Measurements from ENCODE around the gene CDPF1.

CDPF1 gene

GRCh38 chr22:46288846-46289243 lies 38.8 kb upstream of the CDPF1 start:
- TF ChIP-seq CTCF (conservative IDR thresholded peaks at IDR 0.05; ENCODE audit: low read depth, low read length), result no peak
- Histone ChIP-seq H4K20me1 (ENCODE audit: insufficient read depth) (no peaks in the 10 kb centered on the region), H3K36me3 (ENCODE audit: insufficient read depth) (no peaks in the 10 kb centered on the region), H2AFZ (ENCODE audit: low read depth) (no peak overlapping the region), H3K9ac (no peak overlapping the region), H3K4me3 (IDR thresholded peaks at IDR 0.05; ENCODE audit: insufficient read depth, low read depth, low read length) (no peak overlapping the region), H3K27me3 (ENCODE audit: insufficient read depth, low read depth) (no peaks in the 10 kb centered on the region), H3K4me2 (no peak overlapping the region), H3K27ac (no peak overlapping the region), H3K4me1 (ENCODE audit: low read depth, poor library complexity, severe bottlenecking) (peaks cover 13% of the 10 kb centered on the region), H3K79me2 (ENCODE audit: insufficient read depth, low read depth) (no peaks in the 10 kb centered on the region)

DNA sequence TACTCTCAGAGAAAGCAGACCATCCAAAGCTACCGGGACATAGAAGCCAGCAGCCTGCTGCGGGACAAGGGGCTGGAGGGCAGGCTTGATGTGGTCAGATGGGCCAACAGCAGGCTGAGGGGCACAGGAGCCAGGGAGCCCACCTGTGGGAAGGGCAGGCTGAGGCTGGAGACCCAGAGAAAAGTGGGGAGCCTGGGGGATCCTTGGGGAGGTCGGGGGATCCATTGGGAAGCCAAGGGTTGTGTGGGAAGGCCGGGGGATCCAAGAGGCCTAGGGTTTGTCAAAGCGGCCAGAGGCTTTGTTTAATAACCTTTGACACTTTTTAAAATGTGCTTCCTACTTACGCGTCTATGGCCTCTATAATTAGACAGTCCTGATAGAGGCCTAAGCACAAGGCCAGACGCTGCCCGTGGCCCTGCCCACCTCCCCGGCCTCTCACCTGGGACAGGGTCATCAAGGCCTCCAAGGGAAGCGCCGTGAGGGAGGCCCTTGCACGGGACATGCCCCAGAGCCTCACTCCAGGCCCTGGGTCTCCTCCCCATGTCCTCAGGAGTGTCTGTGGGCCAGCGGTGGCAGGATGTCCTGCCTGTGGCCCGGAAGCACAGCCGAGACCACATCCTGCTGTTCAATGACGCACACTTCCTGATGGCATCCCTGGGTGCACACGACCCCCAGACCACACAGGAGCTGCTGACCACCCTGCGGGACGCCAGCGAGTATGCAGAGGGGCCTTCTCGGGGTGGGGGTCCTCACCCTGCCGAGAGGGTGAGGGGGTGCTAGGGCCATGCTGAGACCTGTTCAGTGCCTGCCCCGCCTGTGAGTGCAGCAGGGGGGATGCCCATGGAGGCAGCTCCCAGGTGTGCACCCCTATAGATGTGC lies 38.0 kb upstream of the CDPF1 start:
- no peak for TF ChIP-seq CTCF (conservative IDR thresholded peaks at IDR 0.05; ENCODE audit: low read depth, low read length)
- H3K4me1 ChIP-seq (ENCODE audit: low read depth, poor library complexity, severe bottlenecking), result peaks cover 5% of the 10 kb centered on the region
- no peak overlapping the region for H3K9ac ChIP-seq
- H2AFZ ChIP-seq (ENCODE audit: low read depth), result no peak overlapping the region
- no peak overlapping the region for H3K4me2 ChIP-seq
- no peaks in the 10 kb centered on the region for H3K27me3 ChIP-seq (ENCODE audit: insufficient read depth, low read depth)
- H3K4me3 ChIP-seq (IDR thresholded peaks at IDR 0.05; ENCODE audit: insufficient read depth, low read depth, low read length), result no peak overlapping the region
- H3K36me3 ChIP-seq (ENCODE audit: insufficient read depth), result no peaks in the 10 kb centered on the region
- no peak overlapping the region for H3K27ac ChIP-seq
- H3K79me2 ChIP-seq (ENCODE audit: insufficient read depth, low read depth), result no peaks in the 10 kb centered on the region
- H4K20me1 ChIP-seq (ENCODE audit: insufficient read depth), result no peaks in the 10 kb centered on the region

- Histone ChIP-seq H3K4me3 (IDR thresholded peaks at IDR 0.05; ENCODE audit: insufficient read depth, low read depth, low read length) (no peak overlapping the region), H3K9ac (no peak overlapping the region)
- no peak for TF ChIP-seq CTCF (conservative IDR thresholded peaks at IDR 0.05; ENCODE audit: low read depth, low read length)
Observed at GRCh38 chr22:46286941-46287872, 37.1 kb upstream of the CDPF1 start.

DNA sequence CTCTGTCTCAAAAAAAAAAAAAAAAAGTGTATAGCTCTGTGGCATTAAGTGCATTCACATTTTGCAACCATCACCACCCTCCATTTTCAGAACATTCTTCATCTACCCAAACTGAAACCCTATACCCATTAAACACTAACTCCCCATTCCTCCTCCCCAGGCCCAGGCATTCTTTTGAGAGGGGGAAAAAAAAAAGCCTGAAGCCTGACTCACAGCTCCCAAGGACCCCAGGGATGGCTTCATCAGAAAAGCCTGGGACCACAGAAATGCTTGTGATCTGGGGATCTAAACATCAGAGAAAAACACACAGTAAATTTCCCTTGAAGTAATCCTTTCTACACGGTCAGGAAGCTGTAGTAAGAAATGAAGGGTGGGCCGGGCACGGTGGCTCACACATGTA lies 35.9 kb upstream of the CDPF1 start:
- Histone ChIP-seq H3K36me3 (ENCODE audit: insufficient read depth) (no peaks in the 10 kb centered on the region), H2AFZ (ENCODE audit: low read depth) (no peak overlapping the region), H3K27ac (no peak overlapping the region), H3K79me2 (ENCODE audit: insufficient read depth, low read depth) (no peaks in the 10 kb centered on the region), H3K4me3 (IDR thresholded peaks at IDR 0.05; ENCODE audit: insufficient read depth, low read depth, low read length) (no peak overlapping the region), H3K4me2 (no peak overlapping the region), H3K9ac (no peak overlapping the region), H4K20me1 (ENCODE audit: insufficient read depth) (no peaks in the 10 kb centered on the region), H3K4me1 (ENCODE audit: low read depth, poor library complexity, severe bottlenecking) (no peaks in the 10 kb centered on the region), H3K27me3 (ENCODE audit: insufficient read depth, low read depth) (no peaks in the 10 kb centered on the region)
- no peak for TF ChIP-seq CTCF (conservative IDR thresholded peaks at IDR 0.05; ENCODE audit: low read depth, low read length)

More at GRCh38 chr22:46286941-46287872, 37.1 kb upstream of the CDPF1 start:
- no peaks in the 10 kb centered on the region for H4K20me1 ChIP-seq (ENCODE audit: insufficient read depth)
- H3K4me2 ChIP-seq, result no peak overlapping the region
- no peaks in the 10 kb centered on the region for H3K79me2 ChIP-seq (ENCODE audit: insufficient read depth, low read depth)
- no peak overlapping the region for H3K27ac ChIP-seq
- no peaks in the 10 kb centered on the region for H3K36me3 ChIP-seq (ENCODE audit: insufficient read depth)
- H3K27me3 ChIP-seq (ENCODE audit: insufficient read depth, low read depth), result no peaks in the 10 kb centered on the region
- no peak overlapping the region for H2AFZ ChIP-seq (ENCODE audit: low read depth)
- H3K4me1 ChIP-seq (ENCODE audit: low read depth, poor library complexity, severe bottlenecking), result no peaks in the 10 kb centered on the region

All from KMS-11 (cell line).